HepG2 (cell line): ENCODE data around the gene FOXL3. TPM values are rescaled to one million over a fixed set of nuclear protein-coding genes. Genes with fewer than 3 reads are reported as not detected.
A peak's percentile ranks its signal among the peaks of the same experiment; 100 is the strongest.

Experiments used
- ATAC-seq: fragments of 200-7000 bp; cut with Tn5 transposase; 3 replicates; pipeline ENCODE4 v1.9.1; 2020; ENCODE audit warnings: mild to moderate bottlenecking, moderate library complexity
- BruUV-seq: library from RNA; stranded (reverse); fragments of 400-500 nt; replicated peaks from 2 replicates; lab custom pipeline; 2021; lab: Mats Ljungman, UMichigan
- CTCF ChIA-PET: fragments of 300-600 bp; formaldehyde crosslinking; extraction: SDS; loops from one replicate; lab custom pipeline; 2021; ENCODE audit warnings: low total read pairs, inconsistent platforms, low intra/inter-chr PET ratio; lab: Yijun Ruan, JAX
- POLR2A ChIA-PET: fragments of 350-600 bp; sonication (Branson Sonifier 250); formaldehyde crosslinking; loops from one replicate; lab custom pipeline; 2020; ENCODE audit warnings: antibody characterized with exemption, inconsistent platforms; lab: Yijun Ruan, JAX
- DNase-seq: peaks from one replicate; pipeline ENCODE4 v3.0.0-alpha.2; 2015; ENCODE audit warnings: low spot score
- FAIRE-seq: peaks from 3 replicates; lab custom pipeline; 2011; peaks lifted over from hg19 to GRCh38; lab: Jason Lieb, UNC
- H2AFZ ChIP-seq: one replicate; pipeline ENCODE4 v1.6.1; 2011; ENCODE audit warnings: low read length, inconsistent platforms
- H3K27ac ChIP-seq: fragments of 300-600 bp; 3 replicates; pipeline ENCODE4 v1.8.0; 2011; ENCODE audit warnings: mixed run types, mild to moderate bottlenecking, mixed read lengths, low read length, inconsistent platforms; ENCODE audit not compliant: insufficient read depth; ENCODE audit errors: extremely low read length
- H3K27me3 ChIP-seq, 2 experiments: fragments of 200-600 bp in 1 of 2; 2 replicates in 1 of 2; 3 replicates in 1 of 2; pipeline versions ENCODE4 v1.6.0 to v1.8.0; 2011; ENCODE audit warnings: low read length in 2 of 2, mild to moderate bottlenecking in 2 of 2, moderate library complexity in 2 of 2, inconsistent platforms in 1 of 2; ENCODE audit not compliant: insufficient read depth in 2 of 2, control insufficient read depth in 1 of 2
- H3K36me3 ChIP-seq, 2 experiments: fragments of 200-600 bp in 1 of 2; replicated peaks in 1 of 2; 2 replicates in 1 of 2; 3 replicates in 1 of 2; pipeline versions ENCODE4 v1.5.1 to v1.8.0; 2011; ENCODE audit warnings: low read length in 2 of 2, inconsistent platforms in 1 of 2; ENCODE audit not compliant: insufficient read depth in 2 of 2, control insufficient read depth in 1 of 2
- H3K4me1 ChIP-seq: 2 replicates; pipeline ENCODE4 v1.5.1; 2012; ENCODE audit warnings: low read length, inconsistent platforms; ENCODE audit not compliant: insufficient read depth
- H3K4me2 ChIP-seq: 2 replicates; pipeline ENCODE4 v1.6.0; 2011; ENCODE audit warnings: low read depth, low read length, inconsistent platforms
- H3K4me3 ChIP-seq, 3 experiments: fragments of 200-600 bp in 1 of 3; sonication (generic), shearing (Covaris generic) in 1 of 3; replicated peaks in 1 of 3; 2 replicates each; pipeline ENCODE4 v1.5.1; 2011 to 2016; ENCODE audit warnings: low read length in 3 of 3, inconsistent platforms in 2 of 3, low read depth in 2 of 3, mild to moderate bottlenecking in 2 of 3, control low read depth in 1 of 3, mixed read lengths in 1 of 3; ENCODE audit not compliant: insufficient read depth in 1 of 3
- H3K79me2 ChIP-seq: one replicate; pipeline ENCODE4 v1.6.1; 2011; ENCODE audit warnings: low read length, inconsistent platforms; ENCODE audit not compliant: insufficient read depth
- H3K9ac ChIP-seq: 2 replicates; pipeline ENCODE4 v1.6.0; 2011; ENCODE audit warnings: mild to moderate bottlenecking, low read depth, low read length, inconsistent platforms; ENCODE audit not compliant: insufficient read depth
- H3K9me3 ChIP-seq: 2 replicates; pipeline ENCODE4 v1.5.1; 2012; ENCODE audit warnings: mild to moderate bottlenecking, low read length
- H4K20me1 ChIP-seq: 2 replicates; pipeline ENCODE4 v1.6.0; 2011; ENCODE audit warnings: inconsistent platforms, mild to moderate bottlenecking, low read length, moderate library complexity; ENCODE audit not compliant: insufficient read depth
- ZNF205 ChIP-seq: IDR thresholded peaks from 2 replicates; pipeline ENCODE4 v1.6.1; 2018; ENCODE audit warnings: missing biosample characterization, missing genetic modification reagents
- ZNF280D ChIP-seq: sonication (generic); formaldehyde crosslinking; IDR thresholded peaks from 2 replicates; pipeline ENCODE4 v1.5.1; 2020; ENCODE audit warnings: mild to moderate bottlenecking, missing genetic modification reagents
- WGBS: methylation state at CpG from one replicate; pipeline ENCODE4 v1.1.6; 2017; ENCODE audit warnings: low lambda C conversion rate; 5-methylcytosine and 5-hydroxymethylcytosine counted together
- in situ Hi-C: cut with HindIII; loops from 2 replicates; pipeline ENCODE4 v1.10.0; 2017; ENCODE audit warnings: low pct_unique_long_range_greater_than_20kb; ENCODE audit not compliant: extremely low pct_ligation_motif_present
- intact Hi-C: fragments of 100-400 bp; cut with micrococcal nuclease; formaldehyde crosslinking; loops from one replicate; pipeline ENCODE4 v1.10.0; 2022; ENCODE audit not compliant: unreplicated experiment
- polyA plus RNA-seq, 8 experiments: library from polyadenylated mRNA; depleted of rRNA in 3 of 8; stranded (reverse) in 7 of 8; unstranded in 1 of 8; fragments of >200 nt; fragmentation: Illumina TruSeq in 4 of 8; extraction: Trizol in 4 of 8; gene quantifications; 2 replicates each; pipeline versions ENCODE4 v1.2.1 to v1.2.3, GENCODE V29; 2011 to 2016; ENCODE audit warnings: low read depth in 4 of 8, missing spikeins in 1 of 8, mixed read lengths in 1 of 8; ENCODE audit not compliant: insufficient read depth in 1 of 8
- total RNA-seq, 5 experiments: library from RNA; depleted of rRNA; stranded (reverse); fragments of >200 nt; fragmentation: Illumina TruSeq; extraction: Trizol; gene quantifications; 2 replicates each; pipeline ENCODE4 v1.2.3, GENCODE V29; 2016; ENCODE audit warnings: low read depth in 1 of 5
- TF ChIP-seq, protein P1 (sequence below): fragments of 450-650 bp; IDR thresholded peaks from 2 replicates; pipeline ENCODE4 v1.6.1; 2016

The FOXL3 gene
- total and polyA plus RNA-seq, 2 of the 13 experiments (the other 11 are each of a cell fraction or from before 2014, with no cell fraction given): not detected

DNA sequence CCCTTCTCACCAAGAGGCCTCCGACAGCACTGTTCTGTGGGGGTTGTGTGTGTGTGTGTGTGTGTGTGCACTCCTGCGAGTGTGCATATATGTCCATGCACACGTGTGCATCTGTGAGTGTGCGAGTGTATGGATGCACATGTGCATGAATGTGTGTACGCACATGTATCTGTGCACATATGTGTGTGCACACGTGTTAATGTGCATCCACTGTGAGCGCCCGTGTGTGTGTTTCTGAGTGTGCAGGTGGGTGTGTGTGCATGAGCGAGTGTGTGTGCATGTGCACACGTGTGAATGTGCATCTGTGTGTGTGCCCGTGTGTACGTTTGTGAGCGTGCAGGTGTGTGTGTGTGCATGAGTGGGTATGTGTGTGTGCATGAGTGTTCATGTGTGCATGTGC lies 48.5 kb upstream of the FOXL3 start:
- in situ Hi-C loops: no loop called here
- Histone ChIP-seq H3K36me3 (peaks cover 11 to 34% of the 10 kb centered on the region in 2 experiments; a peak in 4 of 5 replicates), H3K79me2 (peaks cover 10% of the 10 kb centered on the region), H3K27me3 (no peaks in the 10 kb centered on the region), H3K9ac (no peak overlapping the region), H3K27ac (no peak overlapping the region), H3K4me3 (no peak overlapping the region), H2AFZ (no peak overlapping the region), H3K9me3 (no peaks in the 10 kb centered on the region), H3K4me2 (no peak overlapping the region), H4K20me1 (no peaks in the 10 kb centered on the region), H3K4me1 (no peaks in the 10 kb centered on the region)
- TF ChIP-seq, protein P1, sequence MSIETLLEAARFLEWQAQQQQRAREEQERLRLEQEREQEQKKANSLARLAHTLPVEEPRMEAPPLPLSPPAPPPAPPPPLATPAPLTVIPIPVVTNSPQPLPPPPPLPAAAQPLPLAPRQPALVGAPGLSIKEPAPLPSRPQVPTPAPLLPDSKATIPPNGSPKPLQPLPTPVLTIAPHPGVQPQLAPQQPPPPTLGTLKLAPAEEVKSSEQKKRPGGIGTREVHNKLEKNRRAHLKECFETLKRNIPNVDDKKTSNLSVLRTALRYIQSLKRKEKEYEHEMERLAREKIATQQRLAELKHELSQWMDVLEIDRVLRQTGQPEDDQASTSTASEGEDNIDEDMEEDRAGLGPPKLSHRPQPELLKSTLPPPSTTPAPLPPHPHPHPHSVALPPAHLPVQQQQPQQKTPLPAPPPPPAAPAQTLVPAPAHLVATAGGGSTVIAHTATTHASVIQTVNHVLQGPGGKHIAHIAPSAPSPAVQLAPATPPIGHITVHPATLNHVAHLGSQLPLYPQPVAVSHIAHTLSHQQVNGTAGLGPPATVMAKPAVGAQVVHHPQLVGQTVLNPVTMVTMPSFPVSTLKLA: peak; percentile 48
- TF ChIP-seq ZNF205 (CRISPR knock-in tag) (no peak), ZNF280D (no peak)
- ChIA-PET POLR2A (no interaction called here), CTCF (no interaction called here)
- FAIRE-seq (no peak), ATAC-seq (no peak), DNase-seq (no peak)
- BruUV-seq: no TSS peak
- 97% methylated on average over 13 of the region's 13 CpGs for WGBS
- intact Hi-C loops: no loop called here
